Type B pancreatic cell (in vitro differentiated cells): ENCODE results near the gene PRSS38. TPM values are rescaled to one million over a fixed set of nuclear protein-coding genes. Genes with fewer than 3 reads are reported as not detected.

Experiments used
- DNase-seq: peaks from one replicate; pipeline ENCODE4 v3.0.0; 2021; ENCODE audit warnings: mixed read lengths; ENCODE audit not compliant: unreplicated experiment; ENCODE audit errors: extremely low spot score
- H3K27ac Mint-ChIP-seq: 2 replicates; pipeline ENCODE4 v1.8.0; 2021; ENCODE audit warnings: mild to moderate bottlenecking, mixed read lengths
- H3K27me3 Mint-ChIP-seq: 2 replicates; pipeline ENCODE4 v1.8.0; 2021; ENCODE audit warnings: mixed read lengths
- H3K36me3 Mint-ChIP-seq: 2 replicates; pipeline ENCODE4 v1.8.0; 2021; ENCODE audit warnings: mixed read lengths
- H3K4me1 Mint-ChIP-seq: one replicate; pipeline ENCODE4 v1.8.0; 2021; ENCODE audit warnings: mixed read lengths; ENCODE audit not compliant: unreplicated experiment
- H3K4me3 Mint-ChIP-seq: 2 replicates; pipeline ENCODE4 v1.8.0; 2021; ENCODE audit warnings: mild to moderate bottlenecking, mixed read lengths
- H3K9me3 Mint-ChIP-seq: 2 replicates; pipeline ENCODE4 v1.8.0; 2021; ENCODE audit warnings: mixed read lengths
- total RNA-seq: library from RNA; stranded (reverse); gene quantifications from 2 replicates; pipeline ENCODE4 v1.2.1, GENCODE V29; 2021; ENCODE audit warnings: low replicate concordance
- TF ChIP-seq, protein P1 (sequence below): fragments of 200-600 bp; sonication (generic); conservative IDR thresholded peaks from 2 replicates; pipeline ENCODE4 v1.5.0; 2021; ENCODE audit warnings: antibody characterized with exemption, mild to moderate bottlenecking

PRSS38 gene
- total RNA-seq, 1 donor from 2014 or later: not detected

DNA sequence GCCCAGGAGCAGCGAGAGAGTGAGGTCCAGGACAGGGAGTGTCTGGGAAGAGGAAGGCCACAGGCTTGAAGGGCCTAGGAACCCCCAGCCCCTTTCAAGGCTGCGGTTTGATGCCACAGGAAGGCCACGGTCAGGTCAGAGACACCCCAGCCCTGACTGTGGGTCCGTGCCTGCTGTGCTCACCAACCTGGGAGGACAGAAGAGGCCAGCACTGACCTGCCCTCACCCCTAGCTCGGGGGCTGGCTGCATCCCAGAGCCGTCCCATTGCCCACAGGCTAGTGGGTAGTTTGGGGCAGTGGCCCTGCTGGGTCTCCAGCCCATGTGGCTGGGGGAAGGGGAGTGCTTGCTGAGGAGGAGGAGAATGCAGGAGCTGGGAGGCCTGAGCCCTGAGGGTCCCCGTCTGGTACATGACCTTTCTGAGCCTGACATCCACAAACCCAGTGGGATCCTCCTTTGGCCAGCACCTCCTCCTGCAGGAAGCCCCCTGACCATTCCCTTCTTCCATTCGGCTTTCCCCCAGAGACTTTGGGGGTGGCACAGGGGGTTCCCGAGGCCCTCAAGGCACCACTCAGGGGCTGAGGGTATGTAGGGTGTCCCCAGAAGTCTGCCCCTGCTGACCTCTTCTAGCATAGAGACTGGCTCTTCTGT is 77.9 kb downstream of the PRSS38 start:
- TF ChIP-seq, protein P1, sequence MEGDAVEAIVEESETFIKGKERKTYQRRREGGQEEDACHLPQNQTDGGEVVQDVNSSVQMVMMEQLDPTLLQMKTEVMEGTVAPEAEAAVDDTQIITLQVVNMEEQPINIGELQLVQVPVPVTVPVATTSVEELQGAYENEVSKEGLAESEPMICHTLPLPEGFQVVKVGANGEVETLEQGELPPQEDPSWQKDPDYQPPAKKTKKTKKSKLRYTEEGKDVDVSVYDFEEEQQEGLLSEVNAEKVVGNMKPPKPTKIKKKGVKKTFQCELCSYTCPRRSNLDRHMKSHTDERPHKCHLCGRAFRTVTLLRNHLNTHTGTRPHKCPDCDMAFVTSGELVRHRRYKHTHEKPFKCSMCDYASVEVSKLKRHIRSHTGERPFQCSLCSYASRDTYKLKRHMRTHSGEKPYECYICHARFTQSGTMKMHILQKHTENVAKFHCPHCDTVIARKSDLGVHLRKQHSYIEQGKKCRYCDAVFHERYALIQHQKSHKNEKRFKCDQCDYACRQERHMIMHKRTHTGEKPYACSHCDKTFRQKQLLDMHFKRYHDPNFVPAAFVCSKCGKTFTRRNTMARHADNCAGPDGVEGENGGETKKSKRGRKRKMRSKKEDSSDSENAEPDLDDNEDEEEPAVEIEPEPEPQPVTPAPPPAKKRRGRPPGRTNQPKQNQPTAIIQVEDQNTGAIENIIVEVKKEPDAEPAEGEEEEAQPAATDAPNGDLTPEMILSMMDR: no peak
- H3K4me3 Mint-ChIP-seq: no peak overlapping the region
- no peak overlapping the region for H3K27ac Mint-ChIP-seq
- DNase-seq: peak; percentile 56
- H3K36me3 Mint-ChIP-seq: no peaks in the 10 kb centered on the region
- no peaks in the 10 kb centered on the region for H3K9me3 Mint-ChIP-seq
- peaks cover 8% of the 10 kb centered on the region for H3K4me1 Mint-ChIP-seq
- H3K27me3 Mint-ChIP-seq: no peaks in the 10 kb centered on the region

DNA sequence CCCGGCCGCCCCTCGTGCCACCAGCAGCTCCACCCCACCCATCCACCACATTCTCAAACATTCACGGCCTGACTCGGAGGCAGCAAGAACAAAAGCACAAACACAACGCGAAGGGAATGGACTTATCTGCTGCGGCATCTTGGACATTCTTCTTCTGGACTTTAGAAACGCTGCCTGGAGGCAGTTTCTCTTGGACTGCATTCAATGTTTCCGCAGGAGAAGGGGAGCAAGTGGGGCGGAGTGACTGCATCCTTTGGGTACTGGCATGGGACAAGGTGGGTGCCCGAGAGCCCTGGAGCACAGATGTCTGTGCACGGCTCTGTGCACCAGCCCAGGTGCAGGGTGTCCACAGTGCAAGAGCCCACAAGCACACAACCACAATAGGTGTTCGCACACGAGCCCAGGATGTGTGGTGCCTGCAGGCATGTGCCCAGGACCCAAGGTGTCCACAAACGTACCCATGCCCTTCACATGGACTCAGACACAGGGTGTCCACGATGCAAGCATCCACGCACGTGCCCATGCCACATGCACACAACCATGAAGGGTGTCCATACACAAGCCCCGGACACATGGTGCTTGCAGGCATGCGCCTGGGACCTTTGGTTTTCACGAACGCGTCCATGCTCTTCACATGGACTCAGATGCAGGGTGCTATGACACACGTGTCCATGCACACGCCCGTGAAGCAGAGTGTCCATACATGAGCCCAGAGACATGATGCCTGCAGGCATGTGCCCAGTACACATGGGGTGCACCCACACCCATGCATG is 78.7 kb downstream of the PRSS38 start:
- no peaks in the 10 kb centered on the region for H3K36me3 Mint-ChIP-seq
- H3K27me3 Mint-ChIP-seq: no peaks in the 10 kb centered on the region
- TF ChIP-seq, protein P1: no peak
- peaks cover 8% of the 10 kb centered on the region for H3K4me1 Mint-ChIP-seq
- DNase-seq: peak; percentile 54
- no peaks in the 10 kb centered on the region for H3K9me3 Mint-ChIP-seq
- no peak overlapping the region for H3K4me3 Mint-ChIP-seq
- H3K27ac Mint-ChIP-seq: no peak overlapping the region

DNA sequence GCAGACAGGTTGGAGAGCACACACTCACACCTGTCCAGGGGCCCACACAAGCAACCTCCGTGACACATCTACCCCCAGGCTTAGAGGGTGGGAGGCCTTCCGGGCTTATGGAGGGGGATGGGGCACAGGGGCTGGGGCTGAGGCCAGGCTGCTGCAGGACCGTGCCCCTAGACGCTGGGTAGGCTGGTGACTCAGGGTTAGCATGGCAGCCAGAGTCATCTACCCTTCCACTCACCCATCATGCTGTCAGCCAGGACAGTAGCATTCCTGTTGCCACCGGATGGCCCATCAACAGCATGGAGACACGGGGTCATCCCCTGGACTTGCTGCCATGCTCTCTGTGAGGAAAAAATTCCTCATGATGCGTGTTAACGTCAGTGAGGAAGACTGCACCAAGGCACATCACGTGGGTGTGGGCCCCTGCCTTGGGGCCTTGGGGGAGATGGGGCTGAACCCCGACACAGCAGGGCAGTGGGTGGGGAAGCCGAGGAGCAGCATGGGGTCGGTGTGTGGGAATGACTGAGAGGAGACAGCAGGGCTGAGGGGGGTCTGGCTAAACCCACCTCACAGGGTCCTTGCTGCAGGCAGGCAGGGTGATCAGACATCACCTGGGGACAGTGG is 79.5 kb downstream of the PRSS38 start:
- Mint-ChIP-seq H3K36me3 (no peaks in the 10 kb centered on the region), H3K4me1 (peaks cover 8% of the 10 kb centered on the region), H3K27ac (peak overlapping the region; percentile 48), H3K4me3 (no peak overlapping the region), H3K9me3 (no peaks in the 10 kb centered on the region), H3K27me3 (no peaks in the 10 kb centered on the region)
- TF ChIP-seq, protein P1: no peak
- peak; percentile 44 for DNase-seq

Other genes starting within 250 kb of the PRSS38 start
- 23.5 and 25.4 TPM in 2 replicates for gene JMJD4, start 80.4 kb upstream of the PRSS38 start, total RNA-seq
- gene SNAP47, start 80.2 kb upstream of the PRSS38 start, total RNA-seq: 32.4 and 46.2 TPM in 2 replicates
- gene WNT9A, start 132.3 kb downstream of the PRSS38 start, total RNA-seq: 3.0 and 4.3 TPM in 2 replicates
- gene WNT3A, start 191.3 kb downstream of the PRSS38 start, total RNA-seq: 0.21 and 6.4 TPM in 2 replicates